Liver (tissue), 9 donors: ENCODE results near the gene ZNF365. TPM values are rescaled to one million over a fixed set of nuclear protein-coding genes. Genes with fewer than 3 reads are reported as not detected.

ENCODE experiments used
- DNase-seq: peaks from one replicate; pipeline ENCODE4 v3.0.0-alpha.2; 2017; ENCODE audit warnings: low spot score
- H3K27ac ChIP-seq, 2 donors: one replicate each; pipeline ENCODE4 v1.7.0; 2013; ENCODE audit warnings: inconsistent platforms in 2 of 2, low read length in 2 of 2, control low read depth in 1 of 2, low read depth in 1 of 2, mild to moderate bottlenecking in 1 of 2
- H3K27me3 ChIP-seq, 4 donors: one replicate each; pipeline versions ENCODE4 v1.6.1 to v1.7.0; 2013; ENCODE audit warnings: low read length in 3 of 4, inconsistent platforms in 1 of 4, mild to moderate bottlenecking in 1 of 4, moderate library complexity in 1 of 4; ENCODE audit not compliant: control insufficient read depth in 4 of 4, insufficient read depth in 4 of 4
- H3K36me3 ChIP-seq, 4 donors: one replicate each; pipeline versions ENCODE4 v1.6.1 to v1.7.0; 2013; ENCODE audit warnings: low read length in 3 of 4, mild to moderate bottlenecking in 3 of 4, low read depth in 1 of 4, moderate library complexity in 1 of 4; ENCODE audit not compliant: control insufficient read depth in 4 of 4, insufficient read depth in 3 of 4
- H3K4me1 ChIP-seq, 4 donors: one replicate each; pipeline versions ENCODE4 v1.6.1 to v1.7.0; 2013; ENCODE audit warnings: low read length in 3 of 4, mild to moderate bottlenecking in 3 of 4, moderate library complexity in 1 of 4; ENCODE audit not compliant: control insufficient read depth in 4 of 4, insufficient read depth in 4 of 4
- H3K4me3 ChIP-seq, 3 donors: one replicate each; pipeline versions ENCODE4 v1.6.1 to v1.7.0; 2013; ENCODE audit warnings: low read length in 3 of 3, control low read depth in 1 of 3, low read depth in 1 of 3, mild to moderate bottlenecking in 1 of 3
- H3K9ac ChIP-seq, 2 donors: one replicate each; pipeline ENCODE4 v1.7.0; 2013; ENCODE audit warnings: low read length in 2 of 2, mild to moderate bottlenecking in 2 of 2, moderate library complexity in 2 of 2, control low read depth in 1 of 2, low read depth in 1 of 2
- H3K9me3 ChIP-seq, 4 donors: one replicate each; pipeline versions ENCODE4 v1.6.1 to v1.7.0; 2013; ENCODE audit warnings: low read length in 3 of 4; ENCODE audit not compliant: control insufficient read depth in 4 of 4
- ATF3 ChIP-seq: IDR thresholded peaks from 2 replicates; pipeline ENCODE4 v1.6.1; 2016; ENCODE audit warnings: antibody characterized with exemption
- EGR1 ChIP-seq, 2 donors: IDR thresholded peaks; 2 replicates each; pipeline ENCODE4 v1.6.1; 2016 to 2018; ENCODE audit warnings: antibody characterized with exemption in 2 of 2, low read depth in 2 of 2
- FOXA1 ChIP-seq: IDR thresholded peaks from 2 replicates; pipeline ENCODE4 v1.6.1; 2016; ENCODE audit warnings: antibody characterized with exemption
- FOXA2 ChIP-seq: IDR thresholded peaks from 2 replicates; pipeline ENCODE4 v1.6.1; 2016; ENCODE audit warnings: antibody characterized with exemption
- GABPA ChIP-seq, 2 donors: IDR thresholded peaks in 1 of 2; conservative IDR thresholded peaks in 1 of 2; 2 replicates each; pipeline ENCODE4 v1.6.1; 2016; ENCODE audit warnings: antibody characterized with exemption in 2 of 2, mild to moderate bottlenecking in 1 of 2, moderate library complexity in 1 of 2
- HNF4A ChIP-seq, 2 donors: conservative IDR thresholded peaks; 2 replicates each; pipeline ENCODE4 v1.6.1; 2016; ENCODE audit warnings: antibody characterized with exemption in 2 of 2, mild to moderate bottlenecking in 2 of 2
- HNF4G ChIP-seq: IDR thresholded peaks from 2 replicates; pipeline ENCODE4 v1.6.1; 2016; ENCODE audit warnings: antibody characterized with exemption
- JUND ChIP-seq, 2 donors: IDR thresholded peaks; 2 replicates each; pipeline ENCODE4 v1.6.1; 2016; ENCODE audit warnings: antibody characterized with exemption in 2 of 2
- NR2F2 ChIP-seq: IDR thresholded peaks from 2 replicates; pipeline ENCODE4 v1.6.1; 2016; ENCODE audit warnings: antibody characterized with exemption
- RAD21 ChIP-seq, 2 donors: IDR thresholded peaks; 2 replicates each; pipeline ENCODE4 v1.6.1; 2016; ENCODE audit warnings: antibody characterized with exemption in 2 of 2, mild to moderate bottlenecking in 2 of 2
- REST ChIP-seq: IDR thresholded peaks from 2 replicates; pipeline ENCODE4 v1.6.1; 2016; ENCODE audit warnings: antibody characterized with exemption, mild to moderate bottlenecking
- RXRA ChIP-seq, 2 donors: IDR thresholded peaks; 2 replicates each; pipeline ENCODE4 v1.6.1; 2017 to 2018; ENCODE audit warnings: antibody characterized with exemption in 2 of 2, mild to moderate bottlenecking in 1 of 2
- SP1 ChIP-seq: IDR thresholded peaks from 2 replicates; pipeline ENCODE4 v1.6.1; 2018; ENCODE audit warnings: antibody characterized with exemption, mild to moderate bottlenecking
- TAF1 ChIP-seq: conservative IDR thresholded peaks from 2 replicates; pipeline ENCODE4 v1.6.1; 2016; ENCODE audit warnings: antibody characterized with exemption, mild to moderate bottlenecking
- YY1 ChIP-seq: IDR thresholded peaks from 2 replicates; pipeline ENCODE4 v1.6.1; 2016; ENCODE audit warnings: antibody characterized with exemption, mild to moderate bottlenecking
- polyA plus RNA-seq, 2 donors: library from polyadenylated mRNA; stranded (reverse) in 1 of 2; unstranded in 1 of 2; fragments of 200-250 nt in 1 of 2; fragments of >200 nt in 1 of 2; fragmentation: Nextera tagmentation in 1 of 2; extraction: Ambion mirVana in 1 of 2; gene quantifications; one replicate each; pipeline versions ENCODE4 v1.2.1 to v1.2.3, GENCODE V29; 2013 to 2015
- total RNA-seq, 2 donors: library from RNA; depleted of rRNA; stranded (reverse); fragments of >200 nt; gene quantifications; one replicate each; pipeline ENCODE4 v1.2.3, GENCODE V29; 2014
- TF ChIP-seq, protein P1 (sequence below): IDR thresholded peaks from 2 replicates; pipeline ENCODE4 v1.6.1; 2016; ENCODE audit warnings: antibody characterized with exemption
- TF ChIP-seq, protein P2 (sequence below): fragments of 150-350 bp; IDR thresholded peaks from 2 replicates; pipeline ENCODE4 v1.5.1; 2017; ENCODE audit warnings: improper control_type of control experiment, low read depth, low read length; ENCODE audit not compliant: missing input control
- TF ChIP-seq, protein P3 (sequence below): IDR thresholded peaks from 2 replicates; pipeline ENCODE4 v1.6.1; 2016; ENCODE audit warnings: antibody characterized with exemption
- donor health status: healthy.
- donor health status: healthy.
- donor health status: healthy.
- donor health status: healthy.
- donor health status: healthy.

Gene ZNF365
- total and polyA plus RNA-seq, 4 donors: under 0.01 TPM; not detected in 3

DNA sequence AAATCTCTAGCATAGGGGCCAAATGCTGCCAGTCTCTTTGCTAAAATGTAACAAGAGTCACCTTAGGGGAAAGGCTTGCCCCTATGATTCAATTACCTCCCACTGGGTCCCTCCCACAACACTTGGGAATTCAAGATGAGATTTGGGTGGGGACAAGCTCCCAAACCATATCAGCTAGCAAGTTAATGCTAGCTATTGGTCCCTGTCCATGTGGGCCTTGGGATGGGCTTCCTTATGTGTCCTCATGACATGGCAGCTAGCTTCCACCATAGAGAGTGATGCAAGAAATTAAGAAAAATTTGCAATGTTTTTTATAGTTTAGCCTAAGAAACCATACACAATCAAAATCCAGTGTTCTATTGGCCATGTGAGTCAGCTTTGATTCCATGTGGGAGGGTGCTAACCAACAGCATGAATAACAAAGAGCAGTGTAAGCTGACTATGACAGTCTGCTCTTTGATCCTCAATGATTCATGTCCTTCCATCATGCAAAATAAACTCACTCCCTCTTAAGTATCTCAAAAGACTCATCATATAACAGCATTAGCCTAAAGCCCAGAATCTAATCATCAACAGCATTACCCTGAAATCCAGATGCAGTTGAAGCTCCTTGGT lies 21.7 kb upstream of the ZNF365 start:
- Histone ChIP-seq H3K27me3 (no peaks in the 10 kb centered on the region), H3K9ac (no peak overlapping the region), H3K36me3 (no peaks in the 10 kb centered on the region), H3K27ac (no peak overlapping the region), H3K9me3 (peaks cover 0 to 5% (median 0%) of the 10 kb centered on the region in 4 donors), H3K4me3 (no peak overlapping the region), H3K4me1 (no peaks in the 10 kb centered on the region)
- no peak for DNase-seq
- TF ChIP-seq EGR1 (IDR thresholded peaks at IDR 0.05; ENCODE audit: low read depth in 2 of 2): no peak
- TF ChIP-seq REST: no peak
- no peak for TF ChIP-seq GABPA (IDR thresholded peaks at IDR 0.05 in 1 of 2, conservative IDR thresholded peaks at IDR 0.05 in 1 of 2)
- TF ChIP-seq FOXA2: no peak
- TF ChIP-seq JUND (IDR thresholded peaks at IDR 0.05): no peak
- no peak for TF ChIP-seq YY1
- TF ChIP-seq HNF4G: no peak
- TF ChIP-seq, protein P1, sequence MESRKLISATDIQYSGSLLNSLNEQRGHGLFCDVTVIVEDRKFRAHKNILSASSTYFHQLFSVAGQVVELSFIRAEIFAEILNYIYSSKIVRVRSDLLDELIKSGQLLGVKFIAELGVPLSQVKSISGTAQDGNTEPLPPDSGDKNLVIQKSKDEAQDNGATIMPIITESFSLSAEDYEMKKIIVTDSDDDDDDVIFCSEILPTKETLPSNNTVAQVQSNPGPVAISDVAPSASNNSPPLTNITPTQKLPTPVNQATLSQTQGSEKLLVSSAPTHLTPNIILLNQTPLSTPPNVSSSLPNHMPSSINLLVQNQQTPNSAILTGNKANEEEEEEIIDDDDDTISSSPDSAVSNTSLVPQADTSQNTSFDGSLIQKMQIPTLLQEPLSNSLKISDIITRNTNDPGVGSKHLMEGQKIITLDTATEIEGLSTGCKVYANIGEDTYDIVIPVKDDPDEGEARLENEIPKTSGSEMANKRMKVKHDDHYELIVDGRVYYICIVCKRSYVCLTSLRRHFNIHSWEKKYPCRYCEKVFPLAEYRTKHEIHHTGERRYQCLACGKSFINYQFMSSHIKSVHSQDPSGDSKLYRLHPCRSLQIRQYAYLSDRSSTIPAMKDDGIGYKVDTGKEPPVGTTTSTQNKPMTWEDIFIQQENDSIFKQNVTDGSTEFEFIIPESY: no peak
- no peak for TF ChIP-seq HNF4A (conservative IDR thresholded peaks at IDR 0.05)
- TF ChIP-seq ATF3: no peak
- no peak for TF ChIP-seq RAD21 (IDR thresholded peaks at IDR 0.05)
- TF ChIP-seq NR2F2: no peak
- TF ChIP-seq TAF1: no peak
- TF ChIP-seq RXRA (IDR thresholded peaks at IDR 0.05): no peak
- TF ChIP-seq SP1: no peak
- TF ChIP-seq FOXA1: no peak
- TF ChIP-seq, protein P2, sequence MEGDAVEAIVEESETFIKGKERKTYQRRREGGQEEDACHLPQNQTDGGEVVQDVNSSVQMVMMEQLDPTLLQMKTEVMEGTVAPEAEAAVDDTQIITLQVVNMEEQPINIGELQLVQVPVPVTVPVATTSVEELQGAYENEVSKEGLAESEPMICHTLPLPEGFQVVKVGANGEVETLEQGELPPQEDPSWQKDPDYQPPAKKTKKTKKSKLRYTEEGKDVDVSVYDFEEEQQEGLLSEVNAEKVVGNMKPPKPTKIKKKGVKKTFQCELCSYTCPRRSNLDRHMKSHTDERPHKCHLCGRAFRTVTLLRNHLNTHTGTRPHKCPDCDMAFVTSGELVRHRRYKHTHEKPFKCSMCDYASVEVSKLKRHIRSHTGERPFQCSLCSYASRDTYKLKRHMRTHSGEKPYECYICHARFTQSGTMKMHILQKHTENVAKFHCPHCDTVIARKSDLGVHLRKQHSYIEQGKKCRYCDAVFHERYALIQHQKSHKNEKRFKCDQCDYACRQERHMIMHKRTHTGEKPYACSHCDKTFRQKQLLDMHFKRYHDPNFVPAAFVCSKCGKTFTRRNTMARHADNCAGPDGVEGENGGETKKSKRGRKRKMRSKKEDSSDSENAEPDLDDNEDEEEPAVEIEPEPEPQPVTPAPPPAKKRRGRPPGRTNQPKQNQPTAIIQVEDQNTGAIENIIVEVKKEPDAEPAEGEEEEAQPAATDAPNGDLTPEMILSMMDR: no peak
- TF ChIP-seq, protein P3, sequence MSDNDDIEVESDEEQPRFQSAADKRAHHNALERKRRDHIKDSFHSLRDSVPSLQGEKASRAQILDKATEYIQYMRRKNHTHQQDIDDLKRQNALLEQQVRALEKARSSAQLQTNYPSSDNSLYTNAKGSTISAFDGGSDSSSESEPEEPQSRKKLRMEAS: no peak
